GF-D8 (cell line): Measurements from ENCODE around the gene SNRNP27.
"Not testable (repeated sequence)": the region's sequence is repeated elsewhere in the genome, so short reads cannot be mapped to it uniquely, and the experiment has no call there.

Source experiments
- DNase-seq: peaks from one replicate; lab custom pipeline; 2025; lab: John Stamatoyannopoulos, UW

Gene SNRNP27, protein sequence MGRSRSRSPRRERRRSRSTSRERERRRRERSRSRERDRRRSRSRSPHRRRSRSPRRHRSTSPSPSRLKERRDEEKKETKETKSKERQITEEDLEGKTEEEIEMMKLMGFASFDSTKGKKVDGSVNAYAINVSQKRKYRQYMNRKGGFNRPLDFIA

DNA sequence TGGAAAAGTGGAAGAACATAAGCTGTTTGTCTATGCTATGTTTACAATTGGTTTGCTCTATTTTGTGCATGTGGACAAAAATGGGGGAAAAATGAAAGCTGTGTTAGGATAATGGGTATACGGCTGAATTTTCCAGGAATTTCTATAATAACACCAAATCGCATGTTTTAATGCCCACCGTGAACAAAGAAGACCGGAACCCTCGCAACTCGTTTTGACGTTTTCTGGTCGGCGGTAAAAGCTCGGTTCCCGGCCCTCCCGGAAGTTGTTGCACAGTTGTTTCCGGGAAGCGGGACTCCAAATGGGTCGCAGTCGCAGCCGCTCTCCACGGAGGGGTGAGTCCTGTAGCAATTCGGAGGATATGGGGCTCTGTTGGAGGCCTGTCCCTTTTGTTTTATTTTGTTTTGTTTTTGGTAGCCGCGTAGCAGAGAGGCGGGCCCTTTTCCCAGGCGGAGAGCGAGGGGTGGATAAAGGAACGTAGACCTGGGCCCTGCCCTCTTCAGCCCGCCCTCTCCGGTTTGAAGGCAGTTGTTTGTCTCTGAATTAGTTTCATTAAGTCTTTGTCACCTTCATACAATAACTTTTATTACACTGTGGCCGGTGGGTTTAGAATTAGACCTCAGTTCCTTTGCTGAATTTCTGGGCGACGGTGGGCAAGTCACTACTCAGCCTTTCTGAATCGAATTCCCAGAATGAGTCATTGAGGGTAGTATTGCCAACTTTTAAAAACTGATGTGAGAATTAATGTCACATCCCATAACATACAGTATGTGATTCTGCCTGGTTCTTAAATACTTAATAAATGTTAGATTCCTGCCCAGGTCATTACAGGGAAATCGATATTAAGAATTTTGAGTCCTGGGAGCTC lies at the start of gene SNRNP27:
Gene SNRNP27, plus strand, starts transcription at position 273 of the 868 bp plus-strand sequence. Its CDS starts 29 bp downstream, at position 302.
- peak; percentile 38 for DNase-seq

DNA sequence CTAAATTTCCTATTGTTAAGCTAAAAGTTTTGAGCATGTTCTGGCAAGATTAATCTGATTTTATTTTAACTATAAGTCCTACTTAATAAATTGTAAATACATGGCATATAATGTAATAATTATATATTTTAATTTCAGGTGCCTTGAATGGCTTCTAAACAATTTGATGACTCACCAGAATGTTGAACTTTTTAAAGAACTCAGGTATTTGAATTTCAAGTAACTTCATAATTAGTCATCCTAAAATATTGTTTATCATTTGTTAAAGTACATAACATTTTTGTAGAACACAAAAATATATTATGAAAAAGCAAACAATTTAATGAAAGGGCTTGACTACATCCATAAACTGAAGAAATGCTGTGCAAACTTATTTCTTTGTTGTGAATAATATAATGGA lies 49.8 kb upstream of the SNRNP27 start:
- DNase-seq, result no peak

DNA sequence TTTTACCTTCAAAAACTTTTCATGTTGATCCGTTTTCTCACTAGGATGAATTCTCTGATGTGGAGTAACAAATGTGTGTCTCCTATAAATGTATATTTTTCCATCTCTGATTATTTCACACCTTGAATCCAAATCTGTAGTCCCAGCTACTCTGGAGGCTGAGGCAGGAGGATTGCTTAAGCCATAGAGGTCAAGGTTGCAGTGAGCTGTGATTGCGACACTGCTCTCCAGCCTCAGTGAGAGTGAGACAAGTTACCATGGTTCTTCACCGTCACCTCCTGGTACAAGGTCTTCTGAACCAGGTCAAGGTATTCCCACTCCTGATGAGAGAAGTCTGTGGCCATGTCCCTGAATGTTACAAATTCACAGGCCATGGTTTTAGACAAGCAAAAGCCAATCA lies 49.2 kb upstream of the SNRNP27 start:
- DNase-seq, result no peak

DNA sequence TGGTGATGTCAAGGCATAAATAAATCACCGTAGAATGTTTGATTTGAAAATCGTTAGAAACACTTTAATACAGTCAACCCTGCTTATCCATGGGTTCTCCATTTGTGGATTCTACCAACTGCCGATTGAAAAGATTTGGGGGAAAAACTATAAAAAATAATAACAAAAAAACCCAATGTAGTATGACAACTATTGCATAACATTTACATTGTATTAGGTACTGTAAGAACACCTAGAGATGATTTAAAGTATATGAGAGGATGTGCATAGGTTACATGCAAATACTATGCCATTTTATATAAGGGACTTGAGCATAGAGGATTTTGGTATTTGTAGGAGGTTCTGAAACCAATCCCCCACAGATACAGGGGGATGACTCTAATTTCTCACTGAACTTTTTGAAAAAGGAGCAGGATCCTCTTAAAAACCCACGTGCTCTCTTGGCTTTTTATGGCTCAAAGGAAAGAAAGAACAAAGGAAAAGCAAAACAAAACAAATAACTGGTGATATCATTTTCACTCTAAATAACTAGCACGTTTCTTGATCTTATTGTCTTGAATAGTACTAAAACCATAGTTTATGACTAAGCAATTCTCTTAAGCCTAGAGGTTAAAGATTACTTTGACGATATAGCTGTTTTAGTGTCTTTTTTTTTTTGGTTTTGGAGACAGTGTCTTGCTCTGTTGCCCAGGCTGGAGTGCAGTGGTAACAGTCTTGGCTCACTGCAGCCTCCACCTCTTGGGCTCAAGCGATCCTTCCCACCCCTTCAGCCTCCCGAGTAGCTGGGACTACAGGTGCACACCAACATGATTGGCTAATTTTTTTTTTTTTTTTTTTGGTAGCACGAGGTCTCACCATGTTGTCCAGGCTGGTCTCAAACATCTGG lies 47.3 kb upstream of the SNRNP27 start:
- no peak for DNase-seq

DNA sequence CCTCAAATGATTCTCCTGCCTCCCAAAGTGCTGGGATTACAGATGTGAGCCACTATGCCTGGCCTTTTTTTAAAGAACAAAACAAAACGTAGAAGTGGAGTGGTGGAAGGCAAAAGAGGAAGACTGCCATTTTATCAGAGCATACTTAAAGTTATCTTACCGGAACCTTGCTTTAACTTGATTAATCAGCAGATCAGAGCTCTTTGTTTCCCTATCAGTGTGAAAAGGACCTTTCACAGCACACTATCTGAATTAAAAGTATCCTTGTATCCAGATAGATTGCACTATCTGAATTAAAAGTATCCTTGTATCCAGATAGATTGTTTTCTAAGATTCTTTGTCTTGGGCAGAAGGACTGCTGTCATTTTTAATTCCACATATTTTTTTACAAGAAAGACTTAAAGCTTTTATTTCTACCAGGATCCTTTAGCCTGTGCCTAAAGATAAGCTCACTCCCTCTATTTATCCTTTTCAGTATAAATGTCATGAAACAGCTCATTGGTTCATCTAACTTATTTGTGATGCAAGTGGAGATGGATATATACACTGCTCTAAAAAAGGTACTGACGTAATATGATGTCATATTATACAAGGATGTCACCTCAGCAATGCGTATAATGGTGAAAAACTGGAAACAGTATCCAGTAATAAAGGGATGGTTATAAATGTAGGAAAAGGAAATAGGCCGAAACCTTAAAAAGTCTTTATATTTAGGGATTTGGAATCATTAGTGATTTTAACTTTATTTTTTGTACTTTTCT lies 46.5 kb upstream of the SNRNP27 start:
- no peak for DNase-seq

DNA sequence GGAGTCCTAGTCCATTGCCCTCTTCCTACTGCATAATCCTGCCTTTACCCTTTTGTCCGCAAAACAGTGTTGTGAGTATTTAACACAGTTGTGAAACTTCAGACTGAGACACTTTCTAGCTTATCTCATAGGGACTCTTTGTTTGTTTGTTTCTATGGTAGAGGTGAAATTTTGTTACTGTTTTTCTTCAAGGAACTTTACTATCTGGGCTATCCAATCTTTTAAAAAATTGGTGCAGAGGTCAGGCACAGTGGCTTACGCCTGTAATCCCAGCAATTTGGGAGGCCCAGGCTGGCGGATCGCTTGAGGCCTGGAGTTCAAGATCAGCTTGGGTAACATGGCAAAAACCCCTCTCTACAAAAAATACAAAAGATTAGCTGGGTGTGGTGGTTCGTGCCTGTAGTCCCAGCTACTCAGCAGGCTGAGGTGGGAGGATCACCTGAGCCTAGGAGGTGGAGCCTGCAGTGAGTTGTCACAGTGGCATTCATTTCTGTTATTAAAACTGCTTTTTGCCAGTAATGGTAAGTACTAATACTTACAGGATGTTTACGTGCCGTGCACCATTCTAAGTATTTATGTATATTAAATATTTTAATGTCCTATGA lies 45.5 kb upstream of the SNRNP27 start:
- no peak for DNase-seq

DNA sequence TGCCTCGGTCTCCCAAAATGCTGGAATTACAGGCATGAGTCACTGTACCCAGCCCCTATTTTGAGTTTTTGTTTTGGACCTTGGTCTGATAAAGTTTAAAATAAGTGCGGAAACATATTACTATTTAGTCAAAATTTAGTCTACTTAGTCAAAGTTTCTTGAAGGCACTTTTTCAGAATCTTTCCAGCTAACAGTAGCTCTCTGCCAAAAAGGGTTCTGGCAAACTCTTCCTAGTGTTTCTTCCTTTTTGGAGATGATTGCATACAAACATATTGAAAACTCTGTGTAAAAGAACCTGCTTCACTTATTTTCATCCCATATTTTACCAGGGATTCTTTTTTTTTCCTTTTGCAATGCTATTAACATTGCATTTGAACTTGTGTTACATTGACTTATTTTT lies 35.5 kb upstream of the SNRNP27 start:
- DNase-seq, result no peak

DNA sequence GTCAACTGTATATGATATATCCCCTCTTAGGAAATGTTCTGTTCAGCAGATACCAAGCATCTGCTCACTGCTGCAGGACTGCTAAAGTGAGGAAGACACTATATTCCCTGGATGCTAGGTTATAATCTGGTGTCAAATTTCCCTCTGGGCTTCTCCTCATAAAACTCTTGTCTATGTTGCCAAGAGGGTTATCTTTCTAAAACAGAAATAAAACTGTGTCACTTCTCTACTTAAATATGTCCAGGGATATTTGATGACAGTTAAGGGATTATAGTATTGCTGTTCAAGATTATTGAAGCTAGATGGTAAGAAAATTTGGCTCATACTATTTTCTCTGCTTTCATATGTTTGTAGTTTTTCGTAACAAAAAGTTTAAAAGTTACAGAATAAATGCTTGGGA lies 30.5 kb upstream of the SNRNP27 start:
- DNase-seq, result no peak

DNA sequence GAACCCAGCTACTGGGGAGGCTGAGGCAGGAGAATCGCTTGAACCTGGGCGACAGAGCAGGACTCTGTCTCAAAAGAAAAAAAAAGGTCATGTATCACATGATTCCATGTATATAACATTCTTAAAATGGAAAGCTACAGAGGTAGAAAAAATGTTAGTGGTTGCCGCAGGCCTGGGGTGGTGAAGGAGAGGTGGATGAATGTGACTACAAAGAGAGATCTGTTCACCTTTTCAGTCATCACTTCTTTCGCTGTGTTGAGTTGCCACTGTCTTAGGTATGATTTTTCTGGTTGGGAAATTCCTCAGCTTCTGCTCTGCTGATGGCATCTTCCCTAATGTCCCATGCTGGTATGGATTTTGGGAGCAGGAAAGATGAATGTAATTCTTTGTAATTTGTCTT lies 5.3 kb upstream of the SNRNP27 start:
- DNase-seq, result no peak

DNA sequence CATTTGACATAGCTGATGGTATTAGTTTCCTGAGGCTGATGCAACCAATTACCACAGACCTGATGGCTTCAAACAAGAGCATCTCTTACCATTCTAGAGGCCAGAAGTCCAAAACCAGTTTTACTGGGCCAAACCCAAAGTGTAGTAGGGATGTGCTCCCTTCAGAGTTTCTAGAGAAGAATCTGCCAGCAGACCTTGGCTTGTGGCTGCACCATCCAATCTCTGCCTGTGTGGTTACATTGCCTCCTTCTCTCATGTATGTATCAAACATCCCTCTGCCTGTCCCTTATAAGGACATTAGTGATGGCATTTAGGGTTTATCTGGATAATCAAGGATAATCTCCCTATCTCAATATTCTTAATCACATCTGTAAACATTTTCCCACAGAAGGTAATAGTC lies 4.5 kb upstream of the SNRNP27 start:
- no peak for DNase-seq

DNA sequence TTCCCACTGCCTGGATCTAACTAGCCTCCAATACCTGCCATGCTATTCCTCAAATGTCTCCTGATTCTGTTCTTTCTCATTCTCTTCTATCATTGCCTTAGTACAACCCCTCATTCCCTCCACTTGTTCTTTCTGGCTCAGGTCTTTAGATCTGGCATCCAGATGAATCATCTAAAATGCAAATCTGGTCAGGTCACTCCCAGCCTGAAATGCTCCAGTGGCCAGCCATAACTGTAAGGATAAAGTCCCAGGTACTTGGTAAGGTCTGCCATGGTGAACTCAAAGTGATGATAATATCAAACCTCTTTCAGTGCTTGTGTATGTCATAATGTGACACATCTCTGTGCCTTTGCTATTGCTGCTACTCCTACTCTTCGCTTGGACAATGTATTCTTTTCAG lies 2.9 kb upstream of the SNRNP27 start:
- no peak for DNase-seq

DNA sequence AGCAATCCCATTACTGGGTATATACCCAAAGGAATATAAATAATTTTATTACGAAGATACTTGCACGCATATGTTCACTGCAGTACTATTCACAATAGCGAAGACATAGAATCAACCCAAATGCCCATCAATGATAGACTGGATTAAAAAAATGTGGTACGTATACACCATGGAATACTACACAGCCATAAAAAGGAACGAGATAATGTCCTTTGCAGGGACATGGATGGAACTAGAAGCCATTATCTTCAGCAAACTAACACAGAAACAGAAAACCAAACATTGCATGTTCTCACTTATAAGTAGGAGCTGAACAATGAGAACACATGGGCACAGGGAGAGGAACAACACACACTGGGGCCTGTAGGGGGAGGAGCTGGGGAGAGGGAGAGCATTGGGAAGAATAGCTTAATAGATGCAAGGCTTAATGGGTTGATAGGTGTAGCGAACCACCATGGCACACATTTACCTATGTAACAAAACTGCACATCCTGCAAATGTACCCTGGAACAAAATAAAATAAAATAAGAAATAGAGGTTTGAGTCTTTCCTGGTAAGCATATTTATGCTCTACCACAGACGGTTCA lies 825 bp upstream of the SNRNP27 start:
- DNase-seq, result not testable (repeated sequence)

DNA sequence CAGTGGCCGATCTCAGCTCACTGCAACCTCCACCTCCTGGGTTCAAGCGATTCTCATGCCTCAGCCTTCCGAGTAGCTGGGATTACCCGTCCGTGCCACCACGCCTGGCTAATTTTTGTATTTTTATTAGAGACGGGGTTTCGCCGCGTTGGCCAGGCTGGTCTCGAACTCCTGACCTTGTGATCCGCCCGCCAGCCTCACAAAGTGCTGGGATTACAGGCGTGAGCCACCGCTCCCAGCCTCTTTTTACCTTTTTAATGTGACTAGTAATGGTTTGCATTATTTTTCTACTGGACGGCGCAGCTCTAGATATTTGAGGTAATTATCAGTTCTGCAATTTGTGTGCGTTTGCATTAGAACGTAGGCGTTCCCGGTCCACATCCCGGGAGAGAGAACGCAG lies 981 bp downstream of the SNRNP27 start:
- not testable (repeated sequence) for DNase-seq

DNA sequence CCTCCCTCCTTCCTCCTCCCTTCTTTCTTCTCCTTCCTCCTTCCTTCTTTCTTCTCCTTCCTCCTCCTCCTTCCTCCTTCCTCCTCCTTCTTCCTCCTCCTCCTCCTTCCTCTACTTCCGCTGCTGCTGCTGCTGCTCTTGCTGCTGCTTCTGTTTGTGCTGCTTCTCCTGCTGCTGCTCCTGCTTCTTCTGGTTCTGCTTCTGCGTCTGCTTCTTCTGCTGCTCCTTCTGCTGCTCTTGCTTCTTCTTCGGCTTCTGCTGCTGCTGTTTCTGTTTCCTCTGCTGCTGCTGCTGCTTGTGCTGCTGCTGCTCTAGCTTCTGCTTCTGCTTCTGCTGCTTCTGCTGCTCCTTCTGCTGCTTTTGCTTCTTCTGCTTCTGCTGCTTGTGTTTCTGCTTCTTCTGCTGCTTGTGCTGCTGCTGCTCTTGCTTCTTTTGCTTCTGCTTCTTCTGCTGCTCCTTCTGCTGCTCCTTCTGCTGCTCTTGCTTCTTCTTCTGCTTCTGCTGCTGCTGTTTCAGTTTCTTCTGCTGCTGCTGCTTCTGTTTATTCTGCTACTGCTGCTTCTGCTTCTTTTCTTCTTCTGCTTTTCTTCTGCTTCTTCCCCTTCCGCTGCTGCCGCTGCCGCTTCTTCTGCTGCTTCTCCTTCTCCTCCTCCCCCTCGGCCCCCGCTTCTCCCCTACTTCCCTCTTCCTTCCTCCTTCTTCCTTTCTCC lies 8.6 kb downstream of the SNRNP27 start:
- DNase-seq, result peak; percentile 79

DNA sequence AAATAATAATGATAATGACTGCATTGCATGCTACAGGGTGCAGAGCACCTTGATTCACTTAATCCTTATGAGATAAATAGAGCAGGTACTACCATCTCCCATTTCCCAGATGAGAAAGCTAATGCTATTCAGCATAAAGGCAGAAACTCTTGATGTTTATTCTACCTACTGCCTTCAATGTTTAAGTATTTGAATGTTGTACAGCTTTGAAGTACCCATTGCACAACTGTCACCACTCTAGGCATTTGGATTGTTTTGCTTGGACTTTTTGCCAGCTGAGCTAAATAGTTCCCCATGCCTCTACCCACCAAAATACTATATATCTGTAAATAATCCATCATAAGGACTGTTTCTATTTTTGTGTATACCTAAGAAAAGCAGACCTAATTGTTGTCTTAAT lies 13.5 kb downstream of the SNRNP27 start:
- no peak for DNase-seq

DNA sequence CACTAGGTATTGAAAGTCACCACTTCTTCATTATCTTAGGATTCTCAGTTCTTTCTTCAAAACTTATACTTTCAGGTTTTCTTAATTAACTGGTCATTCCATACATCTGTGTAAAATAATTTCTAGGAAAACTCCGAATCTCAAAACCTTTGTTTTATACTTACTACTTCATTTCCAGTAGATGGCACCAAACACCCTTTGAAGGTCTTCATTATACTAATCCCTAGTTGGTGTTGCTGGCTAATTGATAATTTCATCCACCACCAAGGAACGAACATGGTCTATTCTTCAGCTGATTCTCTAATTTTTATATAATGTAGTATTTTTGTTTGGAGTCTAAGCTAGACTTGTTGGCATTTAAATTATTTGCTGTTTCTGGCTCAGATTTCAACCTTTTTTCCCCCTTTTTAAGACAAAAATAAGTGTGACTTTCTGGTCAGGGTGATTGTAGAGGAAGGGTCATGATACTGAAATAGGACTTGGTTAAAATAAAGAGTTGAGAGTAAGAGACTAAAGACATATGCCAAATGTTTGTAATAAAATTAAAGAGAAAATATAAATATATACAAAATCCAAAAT lies 18.3 kb downstream of the SNRNP27 start:
- DNase-seq, result peak; percentile 62

DNA sequence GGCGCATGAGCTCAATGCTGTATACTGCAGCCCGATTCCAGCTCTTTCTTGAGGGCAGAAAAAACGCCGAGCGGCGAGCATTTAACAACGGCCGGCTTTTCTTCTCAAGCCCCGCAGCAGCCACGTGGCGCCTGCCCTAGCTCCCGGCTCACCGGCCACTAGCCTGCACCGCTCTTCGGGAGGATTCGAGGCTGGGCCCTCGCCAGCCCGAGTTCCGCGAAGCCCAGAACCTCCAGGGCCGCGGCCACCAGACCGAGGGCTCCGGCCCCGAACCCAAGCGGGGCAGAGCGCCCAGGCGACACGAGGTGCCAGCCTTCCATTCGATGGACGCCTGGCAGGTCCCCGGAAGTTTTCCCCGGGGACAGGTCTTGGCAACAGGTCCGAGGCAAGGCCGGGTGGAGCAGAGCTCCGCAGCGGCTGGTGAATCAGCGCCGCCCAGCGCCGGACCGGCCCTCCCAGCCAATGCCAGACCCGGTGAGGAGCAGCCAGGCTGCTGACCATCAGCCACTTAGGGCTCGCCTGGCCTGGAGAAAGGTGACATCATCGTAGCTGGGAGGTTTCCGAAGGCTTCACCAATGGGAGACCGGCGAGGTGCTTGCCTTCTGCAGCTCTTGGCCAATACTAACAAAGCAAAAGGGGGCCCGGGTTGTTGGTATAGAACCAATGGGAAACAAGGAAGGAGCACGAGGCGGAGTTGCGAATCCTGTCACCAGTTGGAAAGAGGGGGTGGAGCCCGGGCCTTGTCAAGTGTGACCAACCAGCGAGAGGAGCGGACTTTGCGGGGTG lies 20.6 kb downstream of the SNRNP27 start:
- DNase-seq, result peak; percentile 100

DNA sequence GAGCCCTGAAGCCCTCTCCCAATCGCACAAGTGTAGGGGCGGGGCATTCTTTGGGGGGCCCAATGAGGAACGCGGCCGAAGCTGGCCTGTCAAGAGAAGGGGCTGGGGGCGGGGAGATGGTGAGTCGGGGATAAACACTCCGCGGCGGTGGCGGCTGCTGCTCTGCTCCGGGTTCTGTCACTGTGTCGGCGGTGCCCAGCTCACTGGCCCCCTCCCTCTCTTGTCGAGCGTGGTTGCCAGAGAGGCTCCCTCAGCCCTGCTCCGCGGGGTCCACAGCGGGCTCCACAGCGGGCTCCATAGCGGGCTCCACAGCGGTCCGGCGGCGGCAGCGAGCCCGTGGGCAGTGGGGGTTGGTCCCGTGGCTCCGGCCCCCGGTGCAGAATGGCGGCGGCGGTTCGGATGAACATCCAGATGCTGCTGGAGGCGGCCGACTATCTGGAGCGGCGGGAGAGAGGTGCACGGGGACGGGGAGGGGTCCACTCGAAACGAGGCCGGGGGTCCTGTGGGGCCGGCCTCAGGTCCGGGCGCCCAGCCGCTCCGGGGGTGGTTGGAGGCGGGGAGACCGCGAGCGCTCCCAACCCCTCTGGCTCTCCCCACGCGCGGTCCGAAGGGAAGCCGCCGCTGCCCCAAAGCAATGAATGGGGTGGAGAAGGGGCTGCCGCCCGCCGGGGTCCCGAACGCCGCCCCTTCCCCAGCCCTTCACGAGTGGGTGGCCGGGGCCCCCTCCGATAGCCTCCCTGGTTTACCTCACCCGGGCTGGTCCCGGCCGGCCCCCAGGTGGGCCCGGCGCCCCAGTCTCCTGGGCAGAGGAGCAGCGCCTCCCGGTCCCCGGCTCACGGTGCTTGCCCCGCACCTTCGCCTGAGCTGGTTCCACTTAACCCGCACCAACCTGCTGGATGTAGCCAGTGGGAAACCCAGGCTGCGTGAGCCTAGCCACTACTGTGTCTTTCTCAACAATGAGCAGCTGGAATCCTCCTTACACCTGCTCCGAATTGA lies 21.5 kb downstream of the SNRNP27 start, which contains the start of gene MXD1:
Gene MXD1, plus strand, starts transcription at position 160 of the 996 bp plus-strand sequence. Its CDS starts 222 bp downstream, at position 382.
- no peak for DNase-seq
